Upper lobe of left lung (tissue), 4 donors: ENCODE data around the gene TCHH.

Experiments used
- CTCF ChIP-seq, 6 experiments: fragments of 450-650 bp in 4 of 6; fragments of 200-600 bp in 2 of 6; sonication (generic) in 2 of 6; IDR thresholded peaks; one replicate each; pipeline ENCODE4 v1.5.1; 2016 to 2019; ENCODE audit warnings: antibody characterized with exemption in 6 of 6
- EP300 ChIP-seq, 4 donors: sonication (generic); formaldehyde crosslinking; IDR thresholded peaks; one replicate each; pipeline ENCODE4 v1.5.1; 2017; ENCODE audit warnings: antibody characterized with exemption in 4 of 4, control low read depth in 2 of 4
- POLR2AphosphoS5 ChIP-seq, 2 donors: sonication (generic); formaldehyde crosslinking; IDR thresholded peaks; one replicate each; pipeline ENCODE4 v1.5.1; 2017; ENCODE audit warnings: antibody characterized with exemption in 2 of 2

- no peak for TF ChIP-seq CTCF (IDR thresholded peaks at IDR 0.05)
- TF ChIP-seq POLR2AphosphoS5 (IDR thresholded peaks at IDR 0.05): no peak
- TF ChIP-seq EP300 (IDR thresholded peaks at IDR 0.05): no peak
Measured at GRCh38 chr1:152072311-152072710, 42.9 kb downstream of the TCHH start.
